ENCODE data around the gene SURF6.

DNA sequence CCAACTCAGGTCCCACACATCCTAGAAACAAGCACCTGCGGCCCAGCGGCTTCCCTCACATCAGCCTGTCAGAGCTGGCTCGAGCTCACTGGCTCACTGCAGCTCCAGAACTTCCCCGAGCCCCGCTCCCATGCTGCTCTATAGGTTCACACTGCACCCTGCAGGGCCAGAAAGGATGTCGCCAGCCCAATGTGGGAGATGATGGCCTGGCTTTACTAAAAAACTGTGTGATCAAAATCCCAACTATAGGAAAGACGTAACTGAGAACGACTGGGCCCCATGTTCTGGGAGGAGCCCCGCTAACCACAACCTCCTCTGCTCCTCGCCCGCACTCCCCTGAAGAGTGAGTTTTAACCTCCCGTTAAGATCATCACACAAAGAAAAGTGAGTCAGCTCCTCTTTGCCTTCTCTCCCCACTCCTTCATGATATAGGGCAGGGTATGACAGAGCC, 35.3 kb upstream of the SURF6 start:
- TF ChIP-seq POLR2A (IDR thresholded peaks at IDR 0.05) (no peak), CTCF (IDR thresholded peaks at IDR 0.05) (no peak)
